ENCODE data around the gene MAP3K5. TPM values are rescaled to one million over a fixed set of nuclear protein-coding genes. Genes with fewer than 3 reads are reported as not detected.

MAP3K5 gene
- total and polyA plus RNA-seq, 2 donors (not counting 3 experiments of a cell fraction or from before 2014, with no cell fraction given), result 1.5 to 7.0 TPM

DNA sequence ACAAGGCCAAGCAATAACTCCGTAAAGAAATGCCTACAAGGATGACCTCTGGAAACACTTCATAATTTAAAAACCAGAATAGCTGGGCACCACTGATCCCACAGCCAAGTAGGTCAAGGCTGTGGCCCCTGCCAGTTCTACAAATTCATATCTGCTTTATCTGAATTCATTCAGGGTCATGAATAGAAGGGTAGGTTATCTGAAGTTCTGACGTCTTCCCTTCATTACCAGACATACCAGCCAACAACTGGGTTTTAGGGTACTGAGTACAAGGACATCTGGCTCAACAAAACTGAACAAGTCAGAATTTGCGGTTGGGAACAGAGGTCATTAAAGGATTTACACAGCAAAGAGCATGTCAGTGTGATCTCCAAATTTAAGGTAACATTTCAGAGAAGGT lies 26.0 kb downstream of the MAP3K5 start:
- Histone ChIP-seq H4K20me1 (replicated peaks; ENCODE audit: control insufficient read depth, extremely low read depth, insufficient read depth, low read length) (no peaks in the 10 kb centered on the region), H3K9me1 (replicated peaks; ENCODE audit: control insufficient read depth, extremely low read depth, insufficient read depth, low read length) (no peaks in the 10 kb centered on the region), H3K9me3 (replicated peaks; ENCODE audit: control insufficient read depth, insufficient read depth, low read length) (no peaks in the 10 kb centered on the region), H2AFZ (ENCODE audit: low read depth, low read length) (no peak overlapping the region), H3K4me2 (ENCODE audit: insufficient read depth, low read length) (no peak overlapping the region), H3K27me3 (ENCODE audit: control insufficient read depth in 2 of 2, insufficient read depth in 2 of 2, low read length in 2 of 2) (no peaks in the 10 kb centered on the region), H3K36me3 (ENCODE audit: control insufficient read depth in 2 of 2, extremely low read depth in 1 of 2, insufficient read depth in 2 of 2, low read length in 2 of 2) (no peaks in the 10 kb centered on the region), H3K79me2 (ENCODE audit: control insufficient read depth, insufficient read depth, low read length) (peaks cover 11% of the 10 kb centered on the region), H3K27ac (ENCODE audit: insufficient read depth, low read depth, low read length) (no peak overlapping the region), H3K4me3 (replicated peaks in 1 of 3; ENCODE audit: insufficient read depth in 1 of 3, low read depth in 1 of 3, low read length in 3 of 3) (no peak overlapping the region), H3K4me1 (ENCODE audit: control insufficient read depth, extremely low read depth, insufficient read depth, low read length) (peaks cover 11% of the 10 kb centered on the region), H3K9ac (replicated peaks; ENCODE audit: extremely low read depth, insufficient read depth, low read length) (no peak overlapping the region)
- ChIA-PET POLR2A (no interaction called here), CTCF (interaction anchor here (1.1 kb wide), 1 partner anchor 26 kb away, joined by 4 read pairs; the partner anchor contains the start of gene MAP3K5)
- dilution Hi-C loops (cut with MboI; ENCODE audit: extremely low pct_ligation_motif_present, low sequenced_read_pairs) (no loop called here), intact Hi-C loops (cut with micrococcal nuclease) (no loop called here)
- DNase-seq (ENCODE audit: low read depth, low spot score) (no peak), FAIRE-seq (no peak)
- BruUV-seq (replicated peaks), result no TSS peak
- TF ChIP-seq GATA2 (IDR thresholded peaks at IDR 0.05; ENCODE audit: insufficient read depth, insufficient read length, low read depth, low read length) (no peak), POLR2AphosphoS5 (IDR thresholded peaks at IDR 0.05; ENCODE audit: insufficient read depth, low read depth, low read length) (no peak), JUN (IDR thresholded peaks at IDR 0.05; ENCODE audit: borderline replicate concordance, insufficient read depth, insufficient read length, low read depth) (no peak), POLR2A (IDR thresholded peaks at IDR 0.05; ENCODE audit: low read depth, low read length) (no peak), MYC (IDR thresholded peaks at IDR 0.05; ENCODE audit: low read depth, low read length) (no peak), EZH2 (IDR thresholded peaks at IDR 0.05; ENCODE audit: borderline replicate concordance, low read depth, low read length, severe bottlenecking) (no peak)
- TF ChIP-seq, protein P1, sequence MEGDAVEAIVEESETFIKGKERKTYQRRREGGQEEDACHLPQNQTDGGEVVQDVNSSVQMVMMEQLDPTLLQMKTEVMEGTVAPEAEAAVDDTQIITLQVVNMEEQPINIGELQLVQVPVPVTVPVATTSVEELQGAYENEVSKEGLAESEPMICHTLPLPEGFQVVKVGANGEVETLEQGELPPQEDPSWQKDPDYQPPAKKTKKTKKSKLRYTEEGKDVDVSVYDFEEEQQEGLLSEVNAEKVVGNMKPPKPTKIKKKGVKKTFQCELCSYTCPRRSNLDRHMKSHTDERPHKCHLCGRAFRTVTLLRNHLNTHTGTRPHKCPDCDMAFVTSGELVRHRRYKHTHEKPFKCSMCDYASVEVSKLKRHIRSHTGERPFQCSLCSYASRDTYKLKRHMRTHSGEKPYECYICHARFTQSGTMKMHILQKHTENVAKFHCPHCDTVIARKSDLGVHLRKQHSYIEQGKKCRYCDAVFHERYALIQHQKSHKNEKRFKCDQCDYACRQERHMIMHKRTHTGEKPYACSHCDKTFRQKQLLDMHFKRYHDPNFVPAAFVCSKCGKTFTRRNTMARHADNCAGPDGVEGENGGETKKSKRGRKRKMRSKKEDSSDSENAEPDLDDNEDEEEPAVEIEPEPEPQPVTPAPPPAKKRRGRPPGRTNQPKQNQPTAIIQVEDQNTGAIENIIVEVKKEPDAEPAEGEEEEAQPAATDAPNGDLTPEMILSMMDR (IDR thresholded peaks at IDR 0.05; ENCODE audit: extremely low read depth in 1 of 2, insufficient read depth in 1 of 2, low read depth in 1 of 2, low read length in 2 of 2), result no peak
- TF ChIP-seq, protein P2, sequence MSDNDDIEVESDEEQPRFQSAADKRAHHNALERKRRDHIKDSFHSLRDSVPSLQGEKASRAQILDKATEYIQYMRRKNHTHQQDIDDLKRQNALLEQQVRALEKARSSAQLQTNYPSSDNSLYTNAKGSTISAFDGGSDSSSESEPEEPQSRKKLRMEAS (IDR thresholded peaks at IDR 0.05; ENCODE audit: insufficient read depth, insufficient read length), result no peak

Data from endothelial cell of umbilical vein (primary cell).